ENCODE results near the gene DCAF8. TPM values are rescaled to one million over a fixed set of nuclear protein-coding genes. Genes with fewer than 3 reads are reported as not detected.

The DCAF8 gene
- total RNA-seq, 1 donor from 2014 or later, result 88.4 TPM

GRCh38 chr1:160189649-160190625, 72.4 kb downstream of the DCAF8 start, which contains the start of gene CASQ1:
Gene CASQ1 (plus strand): TSS chr1:160190575. CDS start chr1:160190752, 177 bp downstream.
- Mint-ChIP-seq H3K9me3 (ENCODE audit: low read depth) (no peaks in the 10 kb centered on the region), H3K27ac (ENCODE audit: unreplicated experiment) (no peak within 1 kb of the TSS), H3K36me3 (ENCODE audit: low read depth) (no peaks in the 10 kb centered on the region), H3K4me3 (ENCODE audit: unreplicated experiment) (no peak within 1 kb of the TSS), H3K4me1 (ENCODE audit: low read depth) (peaks cover 10% of the 10 kb centered on the region), H3K27me3 (ENCODE audit: low read depth) (peaks cover 5% of the 10 kb centered on the region)
- no peak for TF ChIP-seq CTCF (IDR thresholded peaks at IDR 0.05)
- no peak for DNase-seq (ENCODE audit: low spot score)

- Mint-ChIP-seq H3K27me3 (ENCODE audit: low read depth) (peaks cover 5% of the 10 kb centered on the region), H3K27ac (ENCODE audit: unreplicated experiment) (no peak overlapping the region), H3K36me3 (ENCODE audit: low read depth) (no peaks in the 10 kb centered on the region), H3K9me3 (ENCODE audit: low read depth) (no peaks in the 10 kb centered on the region), H3K4me1 (ENCODE audit: low read depth) (peaks cover 10% of the 10 kb centered on the region), H3K4me3 (ENCODE audit: unreplicated experiment) (no peak overlapping the region)
- TF ChIP-seq CTCF (IDR thresholded peaks at IDR 0.05), result no peak
- DNase-seq (ENCODE audit: low spot score), result no peak
These were observed 74.0 kb downstream of the DCAF8 start for GRCh38 chr1:160188341-160188740.

DNA sequence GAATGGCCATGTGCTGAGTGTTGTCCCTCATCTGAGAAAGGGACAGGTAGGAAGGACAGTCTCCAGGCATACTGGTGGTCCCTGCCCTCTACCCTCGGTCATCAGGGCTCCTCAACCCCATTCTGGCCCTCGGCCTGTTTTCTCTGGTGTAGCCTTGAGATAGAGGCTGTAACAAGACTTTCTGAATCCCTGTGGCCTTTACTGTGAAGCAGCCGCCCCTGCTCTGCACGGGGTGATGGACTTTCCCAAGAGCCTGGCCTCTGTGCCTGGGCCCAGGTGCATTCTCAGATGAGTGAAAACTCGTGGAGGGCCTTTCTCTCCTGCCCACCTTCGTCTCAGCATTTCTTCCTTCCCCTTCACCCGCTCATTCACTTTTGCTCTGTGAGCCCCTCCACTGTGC, 74.9 kb downstream of the DCAF8 start:
- no peak overlapping the region for H3K4me3 Mint-ChIP-seq (ENCODE audit: unreplicated experiment)
- H3K36me3 Mint-ChIP-seq (ENCODE audit: low read depth), result no peaks in the 10 kb centered on the region
- H3K27ac Mint-ChIP-seq (ENCODE audit: unreplicated experiment), result no peak overlapping the region
- peaks cover 10% of the 10 kb centered on the region for H3K4me1 Mint-ChIP-seq (ENCODE audit: low read depth)
- H3K9me3 Mint-ChIP-seq (ENCODE audit: low read depth), result no peaks in the 10 kb centered on the region
- TF ChIP-seq CTCF (IDR thresholded peaks at IDR 0.05), result no peak
- DNase-seq (ENCODE audit: low spot score), result no peak
- H3K27me3 Mint-ChIP-seq (ENCODE audit: low read depth), result peaks cover 5% of the 10 kb centered on the region

DNA sequence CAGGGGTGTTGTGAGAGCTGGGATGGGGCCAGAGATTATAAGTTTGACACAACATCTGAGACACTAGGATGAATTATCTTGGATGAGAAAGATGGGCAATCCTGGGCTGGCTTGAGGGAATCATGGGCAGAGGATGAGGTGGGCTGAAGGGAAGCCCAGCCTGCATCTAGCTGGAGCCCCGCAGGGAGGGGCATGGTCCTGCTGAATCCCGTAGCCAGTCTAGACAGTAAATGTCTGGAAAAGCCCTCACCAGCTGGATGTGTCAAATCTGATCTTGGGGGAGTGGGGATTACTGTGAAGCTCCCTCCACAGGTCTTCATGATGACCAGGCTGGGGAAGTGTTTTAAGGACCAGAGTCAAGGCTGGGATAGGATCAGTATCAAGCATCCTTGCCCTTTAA, 75.6 kb downstream of the DCAF8 start:
- no peak for DNase-seq (ENCODE audit: low spot score)
- no peak overlapping the region for H3K27ac Mint-ChIP-seq (ENCODE audit: unreplicated experiment)
- H3K9me3 Mint-ChIP-seq (ENCODE audit: low read depth), result no peaks in the 10 kb centered on the region
- H3K4me1 Mint-ChIP-seq (ENCODE audit: low read depth), result peaks cover 10% of the 10 kb centered on the region
- H3K27me3 Mint-ChIP-seq (ENCODE audit: low read depth), result peaks cover 8% of the 10 kb centered on the region
- H3K36me3 Mint-ChIP-seq (ENCODE audit: low read depth), result no peaks in the 10 kb centered on the region
- no peak for TF ChIP-seq CTCF (IDR thresholded peaks at IDR 0.05)
- H3K4me3 Mint-ChIP-seq (ENCODE audit: unreplicated experiment), result no peak overlapping the region

GRCh38 chr1:160186246-160186645, 76.1 kb downstream of the DCAF8 start:
- H3K27ac Mint-ChIP-seq (ENCODE audit: unreplicated experiment), result no peak overlapping the region
- H3K4me1 Mint-ChIP-seq (ENCODE audit: low read depth), result peaks cover 10% of the 10 kb centered on the region
- H3K9me3 Mint-ChIP-seq (ENCODE audit: low read depth), result no peaks in the 10 kb centered on the region
- H3K36me3 Mint-ChIP-seq (ENCODE audit: low read depth), result no peaks in the 10 kb centered on the region
- no peak for DNase-seq (ENCODE audit: low spot score)
- no peak overlapping the region for H3K4me3 Mint-ChIP-seq (ENCODE audit: unreplicated experiment)
- TF ChIP-seq CTCF (IDR thresholded peaks at IDR 0.05), result no peak
- H3K27me3 Mint-ChIP-seq (ENCODE audit: low read depth), result peaks cover 10% of the 10 kb centered on the region
